ENCODE results near the gene TRIM46. TPM values are rescaled to one million over a fixed set of nuclear protein-coding genes. Genes with fewer than 3 reads are reported as not detected.

The TRIM46 gene, protein sequence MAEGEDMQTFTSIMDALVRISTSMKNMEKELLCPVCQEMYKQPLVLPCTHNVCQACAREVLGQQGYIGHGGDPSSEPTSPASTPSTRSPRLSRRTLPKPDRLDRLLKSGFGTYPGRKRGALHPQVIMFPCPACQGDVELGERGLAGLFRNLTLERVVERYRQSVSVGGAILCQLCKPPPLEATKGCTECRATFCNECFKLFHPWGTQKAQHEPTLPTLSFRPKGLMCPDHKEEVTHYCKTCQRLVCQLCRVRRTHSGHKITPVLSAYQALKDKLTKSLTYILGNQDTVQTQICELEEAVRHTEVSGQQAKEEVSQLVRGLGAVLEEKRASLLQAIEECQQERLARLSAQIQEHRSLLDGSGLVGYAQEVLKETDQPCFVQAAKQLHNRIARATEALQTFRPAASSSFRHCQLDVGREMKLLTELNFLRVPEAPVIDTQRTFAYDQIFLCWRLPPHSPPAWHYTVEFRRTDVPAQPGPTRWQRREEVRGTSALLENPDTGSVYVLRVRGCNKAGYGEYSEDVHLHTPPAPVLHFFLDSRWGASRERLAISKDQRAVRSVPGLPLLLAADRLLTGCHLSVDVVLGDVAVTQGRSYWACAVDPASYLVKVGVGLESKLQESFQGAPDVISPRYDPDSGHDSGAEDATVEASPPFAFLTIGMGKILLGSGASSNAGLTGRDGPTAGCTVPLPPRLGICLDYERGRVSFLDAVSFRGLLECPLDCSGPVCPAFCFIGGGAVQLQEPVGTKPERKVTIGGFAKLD
- 1.6 and 4.5 TPM in 2 replicates for total RNA-seq

DNA sequence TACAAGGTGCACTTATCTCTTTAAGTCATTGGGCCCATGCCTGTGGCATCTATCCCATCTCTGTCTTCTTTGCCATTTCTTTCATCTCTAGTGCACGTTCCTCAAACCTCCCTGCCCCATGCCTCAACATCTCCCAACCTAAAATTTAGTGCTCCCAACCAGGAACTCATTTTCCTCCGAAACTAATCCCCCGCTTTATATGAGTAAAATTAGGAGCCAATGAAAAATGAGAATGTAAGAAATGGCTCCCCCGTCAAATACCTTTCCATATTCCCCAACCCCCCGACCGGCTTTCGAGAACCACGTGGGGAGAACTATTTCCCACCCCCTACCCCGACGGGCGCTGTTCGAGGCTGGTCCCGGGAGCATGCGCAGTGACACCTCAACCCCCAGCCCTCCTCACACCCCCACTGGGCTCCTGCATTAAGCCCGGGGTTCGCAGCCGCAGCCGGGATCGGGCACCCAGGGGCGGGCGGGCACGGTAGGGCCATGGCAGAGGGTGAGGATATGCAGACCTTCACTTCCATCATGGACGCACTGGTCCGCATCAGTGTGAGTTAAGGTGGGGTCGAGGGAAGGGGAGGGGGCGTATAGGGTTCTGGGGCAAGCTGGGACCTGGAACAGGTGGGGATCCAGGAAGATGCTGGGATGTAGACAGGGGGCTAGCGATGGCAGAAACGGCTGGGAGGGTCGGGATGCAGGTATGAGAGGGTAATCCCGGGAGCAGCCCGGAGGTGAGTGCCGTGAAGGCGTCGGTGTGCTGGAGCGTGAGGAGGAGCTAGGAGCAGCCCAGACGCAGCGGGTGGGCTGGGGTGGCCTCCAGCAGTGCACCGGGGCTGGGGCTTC lies at the start of gene TRIM46:
Gene TRIM46 (plus strand): TSS at position 372 of the 846 bp plus-strand sequence. CDS start 118 bp downstream, at position 490.

DNA sequence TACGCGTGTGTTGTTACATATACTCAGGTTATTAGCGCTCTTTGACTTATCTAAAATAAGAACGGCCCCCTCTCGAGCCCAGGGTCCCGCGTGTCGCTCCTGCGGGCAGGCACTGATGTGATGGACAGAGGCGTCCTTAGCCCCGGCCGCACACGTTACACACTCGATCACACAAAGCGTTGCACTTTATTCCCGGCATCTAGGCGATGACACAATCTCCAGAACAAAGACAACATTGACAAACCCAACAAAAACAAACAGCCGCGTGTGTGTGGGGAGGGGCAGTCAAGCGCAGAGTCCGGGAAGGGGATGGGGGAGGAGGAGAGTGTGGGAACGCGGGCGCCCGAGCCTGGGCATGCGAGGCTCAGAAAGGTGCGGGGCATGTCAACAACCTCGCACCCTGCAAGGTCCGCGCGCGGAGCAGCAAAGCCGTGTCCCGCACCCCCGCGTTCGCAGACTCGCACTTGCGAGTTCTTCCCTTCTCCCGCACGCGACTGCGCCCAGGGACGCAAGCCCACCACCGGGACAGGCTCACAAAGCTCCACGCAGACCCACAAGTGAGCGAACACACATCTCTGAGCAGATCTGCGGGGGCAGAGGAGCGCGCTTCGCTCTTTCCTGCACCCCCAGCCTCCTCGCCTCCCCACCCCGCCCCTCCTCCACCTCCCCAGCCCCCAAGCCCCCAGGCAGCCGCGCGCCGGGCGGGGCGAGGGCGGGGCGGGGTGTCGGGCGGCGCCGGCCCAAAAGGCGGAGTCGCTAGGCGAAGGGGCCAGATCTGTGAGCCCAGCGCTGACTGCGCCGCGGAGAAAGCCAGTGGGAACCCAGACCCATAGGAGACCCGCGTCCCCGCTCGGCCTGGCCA lies 46.3 kb upstream of the TRIM46 start, which contains the start of gene EFNA1:
Gene EFNA1 (plus strand): TSS at position 772 of the 862 bp plus-strand sequence. CDS start 102 bp downstream, outside the sequence.

DNA sequence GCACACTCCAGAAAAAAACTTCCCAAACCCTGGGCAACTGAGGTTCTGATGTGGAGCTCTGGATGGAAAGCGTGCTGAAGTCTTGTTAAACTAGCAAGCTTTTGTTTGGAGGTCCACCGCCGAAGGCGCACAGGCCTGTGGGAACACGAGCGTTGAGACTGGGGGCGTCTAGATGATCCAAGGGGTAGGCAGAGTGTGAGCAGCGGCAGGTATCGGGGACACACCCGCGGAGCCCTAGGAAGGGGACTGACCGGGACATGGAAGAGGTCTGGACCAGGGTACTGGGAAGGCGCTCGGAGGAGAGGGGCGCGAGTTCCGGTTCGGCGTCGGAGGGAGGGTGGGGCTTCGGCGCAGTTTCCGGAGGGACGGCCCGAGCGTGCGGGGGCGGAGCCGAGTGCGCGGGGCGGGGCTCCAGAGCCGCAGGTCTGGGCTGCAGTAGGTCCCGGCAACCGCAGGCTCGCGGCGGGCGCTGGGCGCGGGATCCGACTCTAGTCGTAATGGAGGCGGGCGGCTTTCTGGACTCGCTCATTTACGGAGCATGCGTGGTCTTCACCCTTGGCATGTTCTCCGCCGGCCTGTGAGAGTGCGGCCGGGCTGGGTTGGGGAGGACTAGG lies 38.1 kb upstream of the TRIM46 start, which contains the start of gene SLC50A1:
Gene SLC50A1 (plus strand): TSS at position 438 of the 614 bp plus-strand sequence. CDS start 60 bp downstream, at position 498.

DNA sequence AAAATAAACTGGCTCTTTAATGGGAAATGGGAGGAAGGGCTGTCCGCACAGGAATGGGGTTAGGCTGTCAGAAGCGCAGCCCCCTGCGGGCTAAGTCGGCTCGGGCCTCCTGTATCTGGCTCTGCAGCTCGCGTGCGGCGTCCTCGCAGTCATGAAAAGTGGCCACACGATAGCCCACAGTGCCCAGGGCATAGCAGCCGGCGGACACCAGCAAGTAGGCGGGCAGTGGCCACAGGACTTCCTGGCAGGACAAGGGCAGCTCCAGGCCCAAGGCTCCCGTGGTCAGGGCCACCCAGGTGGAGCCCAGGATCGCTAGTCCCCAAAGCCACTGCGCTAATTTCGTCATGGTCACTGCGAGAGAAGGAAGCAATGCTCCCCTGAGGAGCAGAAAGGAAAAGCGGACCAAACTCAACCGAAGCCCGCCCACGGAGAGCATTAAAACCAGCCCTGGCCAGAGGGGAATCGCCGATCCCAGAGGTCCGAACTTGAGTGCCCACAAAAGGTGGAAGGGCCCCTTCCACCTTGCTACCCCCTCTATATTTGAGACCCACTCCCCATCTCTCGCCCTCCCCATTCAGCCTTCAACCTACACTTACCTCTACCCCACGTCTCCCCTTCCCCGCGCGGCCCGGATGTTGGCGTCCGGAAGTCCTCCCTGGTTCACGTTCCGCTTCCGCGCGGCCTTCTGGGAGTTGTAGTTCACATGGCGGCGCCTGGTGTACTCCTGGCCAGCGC lies 33.6 kb upstream of the TRIM46 start, which contains the start of gene DPM3:
Gene DPM3 (minus strand): TSS at position 637 of the 735 bp plus-strand sequence. CDS start 291 bp downstream, at position 346.

DNA sequence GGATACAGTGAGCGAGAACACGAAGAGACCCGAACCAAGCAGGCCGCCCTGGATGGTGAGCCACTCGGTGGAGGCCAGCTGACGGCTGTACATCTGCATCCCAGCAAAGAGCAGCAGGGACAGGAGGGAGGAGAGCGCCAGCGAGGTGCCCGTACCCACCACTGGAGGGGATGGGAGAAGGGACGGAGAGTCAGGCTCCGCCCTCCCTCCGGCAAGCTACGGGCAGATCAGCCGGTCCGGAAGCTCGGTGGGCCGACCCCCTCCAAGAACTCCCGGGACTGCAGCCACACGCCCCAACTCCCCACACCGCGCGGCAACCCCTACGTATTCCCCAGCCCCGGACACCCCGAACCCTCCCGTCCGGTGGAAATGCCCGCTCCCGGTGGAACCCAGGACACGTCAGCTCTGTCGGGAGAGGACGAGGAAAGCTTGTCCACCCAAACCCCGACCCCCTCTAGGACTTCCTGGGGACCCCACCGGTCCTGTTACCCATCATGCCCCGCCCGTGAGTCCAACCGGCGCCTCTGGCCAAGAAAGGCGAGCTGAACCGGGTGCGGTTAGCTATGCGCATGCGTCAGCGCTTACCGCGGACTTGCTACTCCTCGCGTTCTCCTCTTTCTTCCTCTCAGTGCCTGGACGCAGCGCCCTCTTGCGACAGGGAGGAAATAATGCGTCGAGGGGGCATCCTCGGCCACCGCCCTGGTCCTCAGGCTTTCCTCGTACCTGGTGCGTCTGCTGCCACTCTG lies 744 bp upstream of the TRIM46 start, which contains the start of gene KRTCAP2:
Gene KRTCAP2 (minus strand): TSS at position 573 of the 746 bp plus-strand sequence. CDS start 80 bp downstream, at position 493.

DNA sequence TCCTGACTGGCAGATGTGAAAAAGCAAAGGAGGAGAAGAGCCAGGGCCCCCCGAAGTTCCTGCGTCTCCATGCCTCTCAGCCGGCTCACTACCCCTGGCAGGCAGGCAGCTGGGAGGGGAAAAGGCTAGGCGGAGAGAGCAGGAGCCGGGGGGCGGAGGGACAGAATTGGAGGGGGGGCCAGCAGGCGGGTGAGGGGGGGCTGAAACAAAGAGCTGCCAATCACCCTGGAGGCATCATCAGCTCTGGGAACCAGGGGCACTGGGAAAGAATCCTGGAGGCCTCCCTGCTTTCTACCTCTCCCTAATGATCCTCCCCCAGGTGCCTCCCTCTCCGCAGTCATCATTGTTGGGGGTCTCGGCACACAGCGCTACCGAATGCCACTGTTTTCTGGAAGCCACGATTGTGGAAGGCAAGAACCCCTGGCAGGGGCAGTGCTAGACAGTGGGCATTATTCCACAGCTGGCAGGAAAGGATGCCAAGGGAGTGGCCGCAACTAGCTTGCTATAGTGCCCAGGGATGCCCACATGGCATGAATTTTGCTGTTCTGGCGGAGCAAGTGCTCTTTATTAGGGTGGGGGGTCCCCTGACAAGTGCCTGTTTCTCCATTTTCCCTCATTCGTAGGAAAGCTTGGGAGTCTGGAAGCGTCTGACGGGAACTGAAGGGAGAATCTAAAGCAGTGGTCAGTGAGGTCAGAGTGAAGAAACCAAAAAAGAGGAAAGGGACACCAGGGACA lies 34.3 kb downstream of the TRIM46 start, which contains the start of gene THBS3:
Gene THBS3 (minus strand): TSS at position 92 of the 735 bp plus-strand sequence. CDS start 21 bp downstream, at position 71.

DNA sequence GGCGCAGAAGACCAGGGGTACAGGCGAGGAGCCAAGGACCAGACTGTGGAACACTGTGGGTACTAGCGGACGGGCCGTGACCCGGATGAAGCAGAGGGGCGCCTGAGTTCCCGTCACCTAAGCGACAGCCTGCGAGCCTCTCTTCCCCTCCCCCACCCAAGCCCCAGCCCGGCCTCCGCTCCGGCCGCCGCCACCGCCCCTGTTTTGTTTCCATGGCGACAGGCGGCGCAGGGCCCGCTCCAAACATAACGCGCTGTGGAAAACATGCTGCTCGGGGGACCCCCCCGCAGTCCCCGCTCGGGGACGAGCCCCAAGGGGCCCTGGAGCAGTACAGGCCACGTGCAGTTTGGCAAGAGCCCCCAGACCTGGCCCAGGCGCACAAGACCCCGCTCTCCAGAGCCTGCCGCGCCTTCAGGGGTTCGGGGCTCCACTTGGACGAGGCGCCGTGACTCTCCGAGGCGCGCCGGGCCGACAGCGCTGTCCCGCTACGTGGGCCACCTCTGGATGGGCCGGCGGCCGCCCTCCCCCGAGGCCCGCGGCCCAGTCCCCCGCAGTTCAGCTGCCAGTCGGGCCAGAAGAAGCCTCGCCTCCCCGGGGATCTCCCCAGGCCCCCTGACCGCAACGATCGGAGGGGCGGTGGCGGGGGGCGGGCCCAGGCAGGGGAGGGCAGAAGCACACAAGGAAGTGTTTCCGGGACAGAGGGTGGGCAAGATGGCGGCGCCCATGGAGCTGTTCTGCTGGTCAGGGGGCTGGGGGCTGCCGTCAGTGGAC lies 35.1 kb downstream of the TRIM46 start, which contains the start of gene MTX1:
Gene MTX1 (plus strand): TSS at position 155 of the 771 bp plus-strand sequence. CDS start 110 bp downstream, at position 265.

Other genes with a start within 250 kb of the TRIM46 start
- 8.6 and 10.6 TPM in 2 replicates for gene PMVK, start 237.1 kb upstream of the TRIM46 start, total RNA-seq
- 74.6 and 104 TPM in 2 replicates for gene PBXIP1, start 217.8 kb upstream of the TRIM46 start, total RNA-seq
- gene PYGO2, start 212.1 kb upstream of the TRIM46 start, total RNA-seq, result 7.7 and 18.3 TPM in 2 replicates
- gene SHC1, start 203.1 kb upstream of the TRIM46 start, total RNA-seq, result 159 and 342 TPM in 2 replicates
- 56.2 and 86.6 TPM in 2 replicates for gene CKS1B, start 199.2 kb upstream of the TRIM46 start, total RNA-seq
- 16.8 and 25.1 TPM in 2 replicates for gene FLAD1, start 190.5 kb upstream of the TRIM46 start, total RNA-seq
- 0.76 TPM in 1 of 2 replicates, not detected in the other for gene LENEP, start 180.3 kb upstream of the TRIM46 start, total RNA-seq
- 7.6 and 11.1 TPM in 2 replicates for gene ZBTB7B, start 171.0 kb upstream of the TRIM46 start, total RNA-seq
- gene DCST2, start 140.1 kb upstream of the TRIM46 start, total RNA-seq, result under 0.01 and 0.13 TPM in 2 replicates
- gene DCST1, start 140.0 kb upstream of the TRIM46 start, total RNA-seq, result not detected in 2 replicates
- 241 and 324 TPM in 2 replicates for gene ADAM15, start 122.5 kb upstream of the TRIM46 start, total RNA-seq
- 4.2 and 13.6 TPM in 2 replicates for gene EFNA4, start 110.1 kb upstream of the TRIM46 start, total RNA-seq
- 1.3 and 1.8 TPM in 2 replicates for gene EFNA3, start 95.0 kb upstream of the TRIM46 start, total RNA-seq
- 99.7 and 161 TPM in 2 replicates for gene EFNA1, start 46.0 kb upstream of the TRIM46 start, total RNA-seq
- gene SLC50A1, start 38.0 kb upstream of the TRIM46 start, total RNA-seq, result 22.8 and 26.1 TPM in 2 replicates
- gene DPM3, start 33.3 kb upstream of the TRIM46 start, total RNA-seq, result 20.9 and 56.7 TPM in 2 replicates
- gene KRTCAP2, start 545 bp upstream of the TRIM46 start, total RNA-seq, result 96.2 and 98.4 TPM in 2 replicates
- 9.4 and 18.5 TPM in 2 replicates for gene THBS3, start 34.0 kb downstream of the TRIM46 start, total RNA-seq
- gene MTX1, start 34.8 kb downstream of the TRIM46 start, total RNA-seq, result 30.3 and 31.6 TPM in 2 replicates
- 3.4 and 7.2 TPM in 2 replicates for gene ENTREP3, start 81.6 kb downstream of the TRIM46 start, total RNA-seq
- 27.2 and 45.4 TPM in 2 replicates for gene SCAMP3, start 88.5 kb downstream of the TRIM46 start, total RNA-seq
- gene CLK2, start 99.7 kb downstream of the TRIM46 start, total RNA-seq, result 15.5 and 45.7 TPM in 2 replicates
- 0.32 and 1.0 TPM in 2 replicates for gene HCN3, start 103.6 kb downstream of the TRIM46 start, total RNA-seq
- 0.06 TPM in 1 of 2 replicates, not detected in the other for gene PKLR, start 127.6 kb downstream of the TRIM46 start, total RNA-seq
- gene FDPS, start 135.0 kb downstream of the TRIM46 start, total RNA-seq, result 337 and 454 TPM in 2 replicates
- gene RUSC1, start 147.0 kb downstream of the TRIM46 start, total RNA-seq, result 11.3 and 12.4 TPM in 2 replicates

Data from bladder microvascular endothelial cell (primary cell).